Stimulated activated CD4-positive, alpha-beta T cell treated with anti-CD3 and anti-CD28 coated beads, Interleukin-15, amount 100 ng/mL, for 48 hours (primary cell): ENCODE results near the gene HNRNPK.
"Not testable (repeated sequence)": the region's sequence is repeated elsewhere in the genome, so short reads cannot be mapped to it uniquely, and the experiment has no call there.

Experiments
- DNase-seq, 2 donors: peaks; one replicate each; pipeline ENCODE4 v3.0.0-alpha.2; 2020; ENCODE audit warnings: low read depth in 2 of 2

Gene HNRNPK

GRCh38 chr9:83977196-83977595, 2.8 kb downstream of the HNRNPK start:
- no peak for DNase-seq

GRCh38 chr9:83976372-83976771, 3.6 kb downstream of the HNRNPK start:
- no peak for DNase-seq

- no peak for DNase-seq
Measured at GRCh38 chr9:83975300-83975699, 4.7 kb downstream of the HNRNPK start.

- DNase-seq, result no peak
Measured at GRCh38 chr9:83972286-83972685, 7.7 kb downstream of the HNRNPK start.

- no peak for DNase-seq
Measured at GRCh38 chr9:83971485-83971884, 8.5 kb downstream of the HNRNPK start.

- DNase-seq, result no peak
Measured at GRCh38 chr9:83969602-83970001, 10.4 kb downstream of the HNRNPK start.

- no peak for DNase-seq
Measured at GRCh38 chr9:83967073-83967472, 12.9 kb downstream of the HNRNPK start.

GRCh38 chr9:83966209-83966582, 13.8 kb downstream of the HNRNPK start:
- DNase-seq, result no peak

GRCh38 chr9:83965350-83966208, 14.4 kb downstream of the HNRNPK start:
- DNase-seq, result no peak

GRCh38 chr9:83964973-83965349, 15.1 kb downstream of the HNRNPK start:
- no peak for DNase-seq

- no peak for DNase-seq
Measured at GRCh38 chr9:83962165-83962564, 17.9 kb downstream of the HNRNPK start.

- no peak for DNase-seq
Measured at GRCh38 chr9:83960991-83961390, 19.0 kb downstream of the HNRNPK start.

- DNase-seq, result no peak
Measured at GRCh38 chr9:83959061-83959460, 21.0 kb downstream of the HNRNPK start.

- DNase-seq, result no peak
Measured at GRCh38 chr9:83957248-83957513, 22.8 kb downstream of the HNRNPK start.

- peak; percentile 40 to 52 for DNase-seq
Measured at GRCh38 chr9:83956436-83957247, 23.4 kb downstream of the HNRNPK start.

GRCh38 chr9:83956086-83956435, 24.0 kb downstream of the HNRNPK start:
- DNase-seq, result no peak

GRCh38 chr9:83948096-83948495, 31.9 kb downstream of the HNRNPK start:
- DNase-seq, result not testable (repeated sequence)

- DNase-seq, result no peak
Measured at GRCh38 chr9:83940590-83941303, 39.3 kb downstream of the HNRNPK start.

- no peak for DNase-seq
Measured at GRCh38 chr9:83937861-83938455, 42.1 kb downstream of the HNRNPK start.

GRCh38 chr9:83936523-83936922, 43.5 kb downstream of the HNRNPK start:
- no peak for DNase-seq

- no peak for DNase-seq
Measured at GRCh38 chr9:83935276-83935935, 44.6 kb downstream of the HNRNPK start.
